GM23248 (cell line): Measurements from ENCODE around the gene ADGRV1.

Experiments used
- EZH2 ChIP-seq: fragments of 200-600 bp; sonication (generic); IDR thresholded peaks from 2 replicates; pipeline ENCODE4 v1.6.1; 2018; ENCODE audit warnings: antibody characterized with exemption, mild to moderate bottlenecking; ENCODE audit not compliant: insufficient read depth, poor library complexity, severe bottlenecking
- EZH2phosphoT487 ChIP-seq: fragments of 200-600 bp; sonication (generic); IDR thresholded peaks from 2 replicates; pipeline ENCODE4 v1.6.1; 2018; ENCODE audit warnings: antibody characterized with exemption, moderate library complexity, mild to moderate bottlenecking, low read depth; ENCODE audit not compliant: insufficient read depth

GRCh38 chr5:91123291-91123690 is 564.7 kb downstream of the ADGRV1 start:
- TF ChIP-seq EZH2 (no peak), EZH2phosphoT487 (no peak)
